Stimulated activated CD4-positive, alpha-beta T cell treated with anti-CD3 and anti-CD28 coated beads, Interleukin-12 subunit alpha, Interleukin-12 subunit beta, amount 100 ng/mL, for 48 hours (primary cell): ENCODE data around the gene ASCL5.

Experiments
- DNase-seq, 3 donors: peaks; one replicate each; pipeline ENCODE4 v3.0.0-alpha.2; 2020; ENCODE audit warnings: low read depth in 2 of 3, low spot score in 1 of 3

ASCL5 gene

DNA sequence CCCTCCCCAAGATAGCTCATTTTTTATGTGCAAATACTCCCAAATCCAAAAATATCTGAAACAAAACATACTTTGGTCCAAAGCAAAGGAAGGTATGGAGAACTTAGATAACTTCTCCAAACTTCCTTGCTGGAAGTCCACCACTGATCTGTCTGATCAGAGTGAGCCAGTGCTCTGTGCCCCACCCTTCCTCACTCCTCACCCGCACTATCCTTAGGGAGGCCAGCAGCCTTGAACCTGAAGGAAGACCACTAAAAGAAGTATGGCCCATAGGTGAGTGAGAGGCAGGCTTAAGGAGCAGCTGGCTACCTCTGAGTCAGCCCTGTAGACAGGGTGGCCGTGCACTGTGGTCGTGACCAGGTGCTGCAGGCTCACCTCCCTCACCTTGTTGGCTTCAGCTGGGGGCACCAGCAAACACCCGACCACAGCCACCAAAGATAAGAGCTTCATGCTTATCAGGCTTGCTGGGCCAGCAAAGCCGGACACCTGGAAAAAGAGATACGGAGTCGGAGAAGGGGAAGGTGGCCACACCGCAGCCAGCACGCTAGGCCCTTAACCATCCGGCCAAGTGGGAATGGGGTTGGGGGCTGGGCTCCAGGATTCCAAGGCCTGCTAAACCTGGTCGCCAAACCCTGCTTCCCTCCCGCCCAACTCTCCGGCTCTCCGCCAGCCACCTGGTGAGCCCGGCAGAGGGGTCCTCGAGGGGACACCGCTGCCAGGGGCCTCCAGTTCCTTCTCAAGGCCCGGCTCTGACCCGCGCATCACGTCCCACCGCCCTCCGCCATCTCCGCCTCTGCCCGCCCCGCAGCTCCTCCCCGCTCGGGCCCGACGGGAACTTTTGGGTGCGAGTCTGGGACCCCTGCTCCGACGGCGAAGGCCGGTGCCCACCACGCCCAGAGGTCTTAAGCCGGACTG, 26.7 kb upstream of the ASCL5 start:
- no peak for DNase-seq

- peak in 1 of 3 donors; percentile 7 for DNase-seq
These were observed 22.4 kb upstream of the ASCL5 start for GRCh38 chr1:201149400-201149799.

DNA sequence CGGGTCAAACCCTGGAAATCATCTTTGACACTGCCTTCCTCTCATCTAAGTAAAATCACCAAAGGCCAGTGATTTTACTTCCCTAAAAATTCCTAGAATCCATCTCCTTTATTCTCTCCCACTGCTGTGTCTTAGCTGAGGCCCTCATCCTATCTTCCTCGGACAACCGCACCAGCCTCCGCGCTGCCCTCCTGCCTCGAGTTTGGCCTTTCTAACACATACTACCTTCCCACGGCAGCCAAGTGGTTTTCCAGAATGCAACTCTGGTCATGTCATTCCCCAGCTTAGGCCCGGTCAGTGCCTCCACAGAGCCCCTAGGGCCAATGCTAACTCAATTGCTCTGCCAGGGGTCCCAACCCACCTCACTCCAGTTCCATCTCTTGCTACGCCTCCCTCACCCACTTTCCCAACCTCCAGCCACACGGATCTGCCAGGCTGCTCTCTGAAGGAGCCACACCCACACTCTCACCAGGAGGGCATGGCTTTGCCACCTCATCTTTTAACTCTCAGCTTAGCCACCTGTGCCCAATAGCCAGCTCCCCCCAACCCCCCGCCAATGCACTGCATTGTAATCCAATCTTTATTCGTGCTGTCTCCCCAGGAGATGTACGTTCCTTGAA, 20.5 kb upstream of the ASCL5 start:
- no peak for DNase-seq

GRCh38 chr1:201146626-201147390, 19.8 kb upstream of the ASCL5 start:
- DNase-seq: no peak

- DNase-seq: no peak
These were observed 18.8 kb upstream of the ASCL5 start for GRCh38 chr1:201145816-201146215.

DNA sequence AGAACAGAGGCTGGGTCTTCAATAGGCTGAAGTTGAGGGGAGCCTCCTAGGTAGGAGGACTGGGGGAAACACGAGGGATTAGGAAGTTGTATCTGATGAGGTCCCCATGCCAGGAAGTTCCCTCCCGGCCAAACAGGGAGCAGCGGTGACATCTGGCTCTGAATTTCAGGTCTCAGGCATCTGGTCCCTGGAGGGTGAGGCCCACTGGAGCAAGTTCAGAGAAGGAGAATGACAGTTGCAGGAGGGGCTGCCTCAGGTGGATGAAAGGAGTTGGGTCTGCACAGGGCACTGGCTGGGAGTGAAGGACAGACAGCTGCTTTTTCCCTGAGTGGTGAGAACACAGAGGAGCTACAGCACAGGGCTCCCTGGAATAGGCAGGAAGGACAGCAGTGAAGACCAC, 18.1 kb upstream of the ASCL5 start:
- DNase-seq: no peak

DNA sequence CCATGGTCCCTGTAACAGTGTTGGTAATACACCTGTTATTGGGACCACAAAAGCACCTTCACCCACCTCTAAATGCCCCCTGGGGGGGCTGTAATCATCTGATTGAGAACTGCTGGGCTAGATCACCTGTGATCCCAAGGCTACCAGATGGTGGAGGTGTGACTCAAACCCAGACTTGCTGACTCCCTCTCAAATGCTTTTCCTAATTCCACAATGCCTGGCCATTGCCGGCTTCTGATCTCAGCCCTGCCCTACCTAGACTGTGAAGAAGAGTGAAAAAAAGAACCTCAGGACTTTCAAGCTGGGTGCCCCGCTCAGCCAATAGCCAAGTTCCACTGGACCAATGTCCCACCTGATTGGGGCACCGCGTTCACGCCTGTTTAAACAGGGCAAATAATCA, 17.7 kb upstream of the ASCL5 start:
- no peak for DNase-seq

- DNase-seq: no peak
These were observed 17.0 kb upstream of the ASCL5 start for GRCh38 chr1:201143726-201144635.

- no peak for DNase-seq
These were observed 16.1 kb upstream of the ASCL5 start for GRCh38 chr1:201142849-201143725.

- no peak for DNase-seq
These were observed 15.2 kb upstream of the ASCL5 start for GRCh38 chr1:201142011-201142848.

DNA sequence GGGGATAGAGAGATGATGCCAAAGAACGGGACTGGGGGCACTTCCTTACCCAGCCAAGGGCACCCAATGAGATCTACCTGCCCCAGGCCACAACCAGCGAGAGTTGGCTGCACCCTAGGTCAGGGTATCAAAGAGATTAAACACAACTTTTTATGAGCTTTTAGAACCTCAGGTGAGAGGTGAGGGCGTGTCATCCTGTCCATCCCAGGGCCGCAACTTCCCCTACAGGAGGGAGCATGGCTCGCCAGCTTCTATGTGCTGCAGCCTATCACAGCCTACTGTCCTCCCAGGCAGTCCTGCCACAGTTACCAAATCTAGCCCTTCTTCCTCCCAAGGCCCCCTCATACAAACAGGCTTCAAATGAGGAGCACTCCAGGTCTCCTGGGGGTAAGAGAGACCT, 14.4 kb upstream of the ASCL5 start:
- no peak for DNase-seq

DNA sequence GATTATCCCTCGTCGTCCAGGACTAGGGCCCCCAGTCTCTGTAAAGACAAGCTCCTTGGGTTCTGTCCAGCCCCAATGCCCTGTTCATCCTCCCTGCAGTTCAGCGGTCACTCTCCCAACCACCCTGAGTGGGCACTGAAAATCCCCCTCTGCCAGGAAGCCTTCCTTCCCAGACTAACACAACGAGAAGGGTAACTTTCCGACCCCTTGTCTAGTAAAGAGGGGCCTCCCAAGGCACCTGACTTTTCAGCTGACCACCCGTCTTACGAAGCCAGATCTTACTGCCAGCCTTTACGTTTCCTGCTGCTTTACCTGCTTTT, 13.9 kb upstream of the ASCL5 start:
- DNase-seq: no peak

GRCh38 chr1:201140235-201140940, 13.4 kb upstream of the ASCL5 start:
- DNase-seq: no peak

GRCh38 chr1:201139756-201140155, 12.8 kb upstream of the ASCL5 start:
- DNase-seq: no peak

DNA sequence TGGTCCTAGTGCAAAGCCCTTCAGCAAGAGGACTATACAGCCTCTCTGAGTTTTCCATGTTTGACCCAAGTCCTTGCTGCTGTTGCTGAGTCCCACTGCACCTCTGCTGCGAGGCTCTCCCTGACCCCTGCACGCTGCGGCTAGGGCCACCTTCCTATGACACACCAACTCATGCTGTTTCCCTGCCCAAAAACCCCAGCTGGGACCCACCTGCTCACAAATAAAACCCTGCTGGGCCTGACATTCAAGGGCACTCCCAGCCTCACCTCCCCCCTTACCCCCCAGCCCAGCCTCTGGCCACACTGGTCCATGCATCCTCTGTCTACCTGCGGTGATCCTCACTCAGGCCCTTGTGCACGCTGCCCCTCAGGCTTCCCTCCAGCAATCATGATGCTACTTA, 12.3 kb upstream of the ASCL5 start:
- DNase-seq: no peak

DNA sequence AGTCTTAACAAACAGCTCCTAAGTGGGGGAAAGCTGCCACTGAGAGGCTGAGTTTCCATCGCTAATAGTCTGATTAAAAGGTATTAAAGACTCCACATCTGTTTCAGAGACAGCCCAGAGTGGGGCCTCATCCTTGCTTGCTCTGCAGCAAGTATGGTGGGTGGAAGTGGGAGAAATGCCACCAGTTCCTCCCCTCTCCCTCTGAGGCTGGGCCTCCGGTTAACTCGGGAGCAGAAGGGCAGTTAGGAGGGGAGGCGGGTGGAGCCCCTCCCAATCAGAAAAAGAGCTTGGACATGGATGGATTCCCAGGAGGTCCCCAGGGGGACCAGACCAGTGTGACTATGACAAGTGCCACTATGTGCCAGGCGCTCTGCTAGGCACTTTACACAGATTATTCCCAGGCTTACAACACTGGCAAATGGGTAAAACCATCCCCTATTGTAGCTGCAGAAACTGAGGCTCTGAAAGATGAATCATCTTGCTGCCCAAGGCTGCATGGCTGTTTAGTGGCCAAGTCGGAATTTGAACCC, 11.4 kb upstream of the ASCL5 start:
- DNase-seq: no peak

GRCh38 chr1:201137579-201138310, 10.8 kb upstream of the ASCL5 start:
- no peak for DNase-seq

DNA sequence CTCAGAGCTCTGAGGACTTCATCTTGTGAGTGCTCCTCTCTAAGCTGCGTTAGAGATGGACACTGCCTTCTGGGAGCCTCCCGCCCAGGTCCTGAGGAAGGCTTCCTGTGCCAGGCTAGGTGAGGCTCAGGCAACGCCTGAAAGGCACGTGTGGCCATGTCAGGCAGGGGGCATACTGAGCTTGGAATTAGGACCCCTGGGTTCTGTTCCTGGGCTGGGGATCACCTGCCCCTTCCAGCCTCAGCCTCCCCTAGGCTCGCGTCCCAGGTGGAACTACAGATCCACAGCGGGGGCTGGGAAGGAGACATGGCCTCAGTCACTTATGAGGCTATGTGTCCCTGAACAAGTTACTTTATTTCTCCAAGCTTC, 10.0 kb upstream of the ASCL5 start:
- DNase-seq: no peak
